Measurements from ENCODE around the gene AP1S1.
"Not testable (repeated sequence)": the region's sequence is repeated elsewhere in the genome, so short reads cannot be mapped to it uniquely, and the experiment has no call there.

- TF ChIP-seq CTCF (IDR thresholded peaks at IDR 0.05; ENCODE audit: low read length); EZH2 (optimal IDR thresholded peaks at IDR 0.05; ENCODE audit: low read depth, low read length): not testable (repeated sequence)
These were observed 49.8 kb downstream of the AP1S1 start for GRCh38 chr7:101203740-101204738.
